AG04449 (cell line): ENCODE measurements around the gene APMAP.

ENCODE experiments used
- CTCF ChIA-PET: fragments of 350-600 bp; formaldehyde crosslinking; extraction: SDS; loops from one replicate; lab custom pipeline; 2021; ENCODE audit warnings: antibody characterized with exemption; lab: Yijun Ruan, JAX
- POLR2A ChIA-PET: fragments of 400-600, 350-600 bp; formaldehyde crosslinking; extraction: SDS; loops from one replicate; lab custom pipeline; 2020; ENCODE audit warnings: antibody characterized with exemption, inconsistent platforms; lab: Yijun Ruan, JAX
- DNase-seq: peaks from one replicate; pipeline ENCODE4 v3.0.0-alpha.2; 2010; ENCODE audit warnings: low read depth, low spot score
- H3K4me3 ChIP-seq: 2 replicates; pipeline ENCODE4 v1.5.1; 2011; ENCODE audit warnings: low read depth, mild to moderate bottlenecking, control low read depth, low read length
- TF ChIP-seq, protein P1 (sequence below): IDR thresholded peaks from one replicate; pipeline ENCODE4 v1.5.1; 2011; ENCODE audit warnings: mild to moderate bottlenecking, moderate library complexity, low read length, control low read depth, inconsistent platforms; ENCODE audit not compliant: insufficient read depth; ENCODE audit errors: missing control alignments

APMAP gene

GRCh38 chr20:25016471-25016870 lies 23.9 kb upstream of the APMAP start:
- H3K4me3 ChIP-seq = no peak overlapping the region
- POLR2A ChIA-PET = no interaction called here
- TF ChIP-seq, protein P1, sequence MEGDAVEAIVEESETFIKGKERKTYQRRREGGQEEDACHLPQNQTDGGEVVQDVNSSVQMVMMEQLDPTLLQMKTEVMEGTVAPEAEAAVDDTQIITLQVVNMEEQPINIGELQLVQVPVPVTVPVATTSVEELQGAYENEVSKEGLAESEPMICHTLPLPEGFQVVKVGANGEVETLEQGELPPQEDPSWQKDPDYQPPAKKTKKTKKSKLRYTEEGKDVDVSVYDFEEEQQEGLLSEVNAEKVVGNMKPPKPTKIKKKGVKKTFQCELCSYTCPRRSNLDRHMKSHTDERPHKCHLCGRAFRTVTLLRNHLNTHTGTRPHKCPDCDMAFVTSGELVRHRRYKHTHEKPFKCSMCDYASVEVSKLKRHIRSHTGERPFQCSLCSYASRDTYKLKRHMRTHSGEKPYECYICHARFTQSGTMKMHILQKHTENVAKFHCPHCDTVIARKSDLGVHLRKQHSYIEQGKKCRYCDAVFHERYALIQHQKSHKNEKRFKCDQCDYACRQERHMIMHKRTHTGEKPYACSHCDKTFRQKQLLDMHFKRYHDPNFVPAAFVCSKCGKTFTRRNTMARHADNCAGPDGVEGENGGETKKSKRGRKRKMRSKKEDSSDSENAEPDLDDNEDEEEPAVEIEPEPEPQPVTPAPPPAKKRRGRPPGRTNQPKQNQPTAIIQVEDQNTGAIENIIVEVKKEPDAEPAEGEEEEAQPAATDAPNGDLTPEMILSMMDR = no peak
- no peak for DNase-seq
- CTCF ChIA-PET = interaction anchor here (1.3 kb wide), 1 partner anchor 22 kb away, joined by 5 read pairs; no protein-coding TSS in a partner anchor

GRCh38 chr20:25015986-25016385 lies 23.4 kb upstream of the APMAP start:
- DNase-seq = no peak
- ChIA-PET POLR2A (no interaction called here), CTCF (interaction anchor here (1.3 kb wide), 1 partner anchor 22 kb away, joined by 5 read pairs; no protein-coding TSS in a partner anchor)
- H3K4me3 ChIP-seq = no peak overlapping the region
- TF ChIP-seq, protein P1 = no peak

DNA sequence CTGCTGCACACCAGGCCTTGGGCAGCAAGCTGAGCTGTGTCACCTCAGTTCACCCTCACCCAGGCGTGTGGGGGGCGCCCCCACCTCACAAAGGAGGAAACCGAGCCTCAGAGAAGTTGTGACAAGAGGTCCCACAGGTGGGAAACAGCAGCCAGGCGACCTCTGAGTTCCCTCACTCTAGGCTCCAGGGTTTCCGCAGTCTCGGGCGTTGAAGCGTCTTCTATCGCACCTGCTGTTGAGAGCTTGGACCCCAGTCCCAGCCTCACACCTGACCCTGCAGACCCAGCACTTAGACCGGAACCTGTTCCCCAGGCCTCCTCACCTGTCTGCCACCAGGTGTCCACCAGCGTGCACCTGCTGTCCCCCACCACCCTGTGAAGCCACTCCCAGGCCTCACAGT lies 22.3 kb upstream of the APMAP start:
- DNase-seq = no peak
- H3K4me3 ChIP-seq = no peak overlapping the region
- TF ChIP-seq, protein P1 = no peak
- CTCF ChIA-PET = interaction anchor here (1.3 to 1.4 kb wide), 2 partner anchors 9 to 21 kb away, joined by 3 to 4 read pairs; no protein-coding TSS in a partner anchor
- POLR2A ChIA-PET = no interaction called here

DNA sequence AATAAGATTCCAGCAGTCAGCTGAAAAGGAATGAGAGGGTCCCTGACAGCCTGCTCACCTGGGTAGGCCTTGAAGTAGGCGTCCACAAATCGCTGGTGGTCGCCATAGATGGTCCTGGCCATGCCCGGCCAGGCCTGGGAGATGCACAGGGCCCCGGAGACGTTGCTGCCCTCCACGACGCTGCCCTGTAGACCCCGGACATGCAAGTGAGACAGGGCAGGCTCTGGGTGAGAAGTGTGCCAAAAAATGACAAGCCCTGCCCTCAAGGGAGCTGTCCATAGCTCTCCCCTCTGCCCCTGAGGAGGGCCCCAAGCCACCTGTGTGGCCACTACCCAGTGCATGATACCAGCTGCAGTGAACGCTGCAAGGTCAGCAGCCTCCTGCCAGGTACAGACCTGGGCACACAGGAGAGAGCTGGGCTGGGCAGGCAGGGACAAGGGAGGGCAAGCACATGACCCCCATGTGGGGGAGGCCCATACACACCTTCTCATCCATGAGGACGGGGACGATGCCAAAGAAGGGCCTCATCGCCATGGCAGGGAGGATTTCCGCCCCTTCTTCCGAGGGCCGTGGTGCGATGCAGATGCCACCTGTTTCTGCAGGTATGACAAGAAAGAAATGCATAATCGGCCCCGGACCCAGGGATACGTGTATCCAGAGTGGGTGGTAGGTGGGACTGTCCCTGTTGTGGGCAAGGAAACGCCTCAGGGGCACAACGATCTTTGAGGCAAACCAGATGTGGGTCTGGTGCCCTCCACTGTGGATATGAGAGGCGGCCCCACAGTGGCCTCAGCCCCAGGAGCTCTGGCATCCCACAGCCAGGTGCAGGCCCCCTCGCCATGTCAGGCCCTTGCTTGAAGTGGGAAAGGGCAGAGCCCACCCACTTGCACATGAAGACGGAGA lies 21.2 kb upstream of the APMAP start:
- ChIA-PET POLR2A (no interaction called here), CTCF (interaction anchor here (1.3 to 1.4 kb wide), 2 partner anchors 10 to 20 kb away, joined by 3 to 4 read pairs; no protein-coding TSS in a partner anchor)

DNA sequence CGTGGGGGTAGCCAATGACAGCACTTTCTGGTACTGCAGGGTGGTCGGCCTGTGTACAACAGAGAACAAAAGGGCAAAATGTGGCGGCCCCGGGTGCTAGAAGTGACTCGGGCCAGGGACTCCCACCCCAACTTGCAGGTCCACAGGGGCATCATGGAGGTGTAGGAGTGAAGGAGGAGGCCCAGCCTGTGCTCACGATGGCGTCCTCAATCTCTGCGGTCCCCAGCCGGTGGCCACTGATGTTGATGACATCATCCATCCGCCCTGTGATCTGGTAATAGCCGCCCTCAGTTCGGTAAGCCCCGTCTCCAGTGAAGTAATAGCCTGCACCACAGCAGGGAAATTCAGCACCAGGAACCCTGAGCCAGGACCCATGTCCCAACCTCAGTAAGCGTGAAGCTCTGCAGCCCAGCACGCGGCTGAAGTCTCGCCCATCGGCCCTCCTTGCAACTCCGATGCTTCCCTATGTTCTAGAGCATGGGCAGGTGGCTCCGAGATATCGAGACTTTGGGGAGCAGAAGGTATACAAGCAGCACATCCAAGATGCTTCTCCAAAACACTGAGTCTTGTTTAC lies 20.2 kb upstream of the APMAP start:
- no peak for DNase-seq
- TF ChIP-seq, protein P1 = no peak
- ChIA-PET POLR2A (no interaction called here), CTCF (no interaction called here)
- no peak overlapping the region for H3K4me3 ChIP-seq

More for the DNA sequence above, 21.2 kb upstream of the APMAP start:
- TF ChIP-seq, protein P1 = no peak
- no peak for DNase-seq
- H3K4me3 ChIP-seq = no peak overlapping the region

DNA sequence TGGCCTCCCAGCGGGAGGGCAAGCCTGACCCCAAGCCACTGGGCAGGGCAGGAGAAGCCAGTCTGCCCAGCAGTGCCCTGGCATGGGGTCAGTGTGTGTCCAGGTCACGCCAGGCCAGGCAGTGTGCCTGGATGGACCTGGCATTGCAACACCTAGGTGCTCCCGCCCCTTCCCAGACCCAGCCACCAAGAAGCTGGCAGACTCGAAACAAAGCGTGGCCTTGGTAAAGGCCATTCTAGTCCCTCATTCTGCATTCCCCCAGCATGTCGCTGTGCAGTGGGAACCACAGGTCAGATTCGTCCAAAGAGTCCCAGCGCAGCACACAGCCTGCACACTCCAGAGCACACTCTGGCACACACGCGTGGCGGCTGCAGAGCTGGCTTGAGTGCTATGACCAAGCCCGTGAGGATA lies 19.3 kb upstream of the APMAP start:
- TF ChIP-seq, protein P1 = no peak
- CTCF ChIA-PET = no interaction called here
- no peak for DNase-seq
- H3K4me3 ChIP-seq = no peak overlapping the region
- POLR2A ChIA-PET = no interaction called here
